SHP77 treated with DMSO at 0.1 percent for 48 hours (cell line): Measurements from ENCODE around the gene LAMA2.

Source experiments
- DNase-seq: peaks from one replicate; lab custom pipeline; 2025; lab: John Stamatoyannopoulos, UW

The LAMA2 gene

DNA sequence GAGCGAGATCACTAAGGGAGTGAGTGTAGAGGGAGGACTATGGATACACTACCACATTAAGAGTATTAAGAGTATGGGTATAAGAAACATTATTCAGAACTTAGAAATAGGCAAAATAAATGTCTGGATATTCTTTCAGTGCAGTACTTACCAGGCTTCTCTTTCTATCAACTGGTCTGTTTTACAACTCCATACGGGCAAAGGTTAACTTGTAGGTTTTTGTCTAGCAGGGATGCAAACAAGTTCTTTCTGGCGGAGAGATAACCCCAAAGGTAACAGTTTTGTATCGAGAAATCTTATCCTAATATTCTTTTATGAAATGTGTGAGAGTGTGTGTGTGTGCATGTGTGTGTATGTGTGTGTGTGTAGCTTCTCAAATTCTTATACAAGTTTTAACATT, 640.9 kb downstream of the LAMA2 start:
- no peak for DNase-seq

DNA sequence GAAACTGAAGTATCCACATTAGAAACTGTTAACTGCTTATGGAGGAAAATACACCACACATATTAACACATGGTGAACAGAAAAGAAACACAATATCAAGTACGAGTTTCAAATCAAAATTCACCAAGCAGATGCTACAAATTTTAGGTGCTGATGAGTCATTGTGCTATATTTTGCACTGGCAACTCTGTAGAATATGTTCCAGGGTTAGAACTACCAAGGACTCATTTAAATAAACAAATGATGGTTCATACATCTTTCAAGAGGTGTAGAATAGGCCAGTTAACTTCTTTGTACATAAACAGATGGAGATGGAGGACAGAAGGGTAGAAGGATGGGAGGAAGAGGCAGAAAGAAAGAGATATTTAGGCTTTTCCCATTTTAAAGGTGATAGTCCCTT, 642.1 kb downstream of the LAMA2 start:
- no peak for DNase-seq

DNA sequence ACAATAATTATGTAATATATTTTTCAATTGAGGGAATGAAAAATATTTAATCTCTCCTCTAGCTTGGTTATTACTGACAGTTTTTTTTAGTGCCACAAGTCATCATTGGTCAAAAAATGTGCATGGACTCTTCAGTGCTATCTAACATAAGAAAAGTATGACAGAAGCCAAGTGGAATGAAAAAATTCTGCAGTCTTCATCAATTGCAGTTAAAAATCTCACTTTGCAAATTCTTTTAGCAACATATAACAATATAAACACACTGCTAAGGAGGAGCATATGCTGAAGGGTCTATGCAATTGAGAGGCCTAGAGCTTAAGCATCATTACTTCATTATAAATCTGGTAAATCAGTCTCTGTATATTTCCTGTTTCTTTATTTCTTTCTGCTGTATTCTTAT, 652.0 kb downstream of the LAMA2 start:
- no peak for DNase-seq

DNA sequence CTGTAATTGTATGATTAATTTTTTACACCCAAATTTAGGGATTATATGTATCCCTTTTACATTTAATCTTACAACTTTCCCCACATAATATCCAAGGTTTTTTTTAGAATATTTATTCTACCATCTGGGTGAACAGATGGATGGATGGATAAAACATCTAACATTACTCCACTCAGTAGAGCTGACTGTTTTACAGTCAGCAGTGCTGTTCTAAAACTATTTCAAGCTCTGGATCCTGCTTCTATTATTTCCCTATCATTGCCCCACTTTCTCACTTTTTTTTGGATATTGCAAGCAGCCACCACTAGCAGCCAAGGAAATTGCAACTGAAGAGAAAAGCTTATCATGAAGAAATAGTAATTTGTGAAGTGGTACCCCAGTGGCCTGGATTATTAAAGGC, 653.3 kb downstream of the LAMA2 start:
- DNase-seq, result no peak

DNA sequence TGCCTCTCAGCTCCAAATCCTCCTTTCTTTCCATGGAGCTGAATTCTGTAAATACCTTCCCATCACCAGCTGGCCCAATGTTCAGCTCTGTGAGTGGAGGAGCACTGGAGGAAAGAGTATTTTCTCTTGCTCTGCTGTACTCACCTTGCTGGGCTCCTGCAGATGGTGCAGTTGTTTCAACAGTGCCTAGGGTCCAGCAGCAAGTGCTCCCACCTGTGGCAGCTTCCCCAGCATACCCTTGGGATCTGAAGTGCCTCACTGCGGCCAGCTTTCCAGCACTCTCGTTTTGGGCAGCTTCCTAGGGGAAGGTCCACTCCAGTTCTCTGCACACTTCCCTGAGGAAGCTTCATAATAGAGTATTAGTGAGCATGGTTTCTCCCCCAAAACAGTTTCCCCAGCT, 656.1 kb downstream of the LAMA2 start:
- no peak for DNase-seq

DNA sequence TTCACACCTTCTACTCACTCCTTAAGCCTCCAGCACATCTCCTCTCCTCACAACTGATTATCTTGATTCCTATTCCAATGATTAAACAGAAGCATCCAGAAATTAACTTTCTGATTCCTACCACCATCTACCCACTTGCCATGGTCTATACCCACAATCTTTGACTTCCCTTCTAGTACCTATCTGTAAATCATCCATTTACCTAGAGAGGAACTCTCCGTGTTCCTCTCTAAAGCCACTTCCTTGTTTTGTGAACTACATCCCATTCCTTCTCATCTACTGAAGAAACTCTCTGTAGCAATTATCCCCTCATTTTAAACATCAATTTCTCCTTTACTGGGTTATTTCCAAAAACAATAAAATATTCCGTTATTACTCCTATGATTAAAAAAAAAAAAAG, 659.8 kb downstream of the LAMA2 start:
- DNase-seq, result no peak

DNA sequence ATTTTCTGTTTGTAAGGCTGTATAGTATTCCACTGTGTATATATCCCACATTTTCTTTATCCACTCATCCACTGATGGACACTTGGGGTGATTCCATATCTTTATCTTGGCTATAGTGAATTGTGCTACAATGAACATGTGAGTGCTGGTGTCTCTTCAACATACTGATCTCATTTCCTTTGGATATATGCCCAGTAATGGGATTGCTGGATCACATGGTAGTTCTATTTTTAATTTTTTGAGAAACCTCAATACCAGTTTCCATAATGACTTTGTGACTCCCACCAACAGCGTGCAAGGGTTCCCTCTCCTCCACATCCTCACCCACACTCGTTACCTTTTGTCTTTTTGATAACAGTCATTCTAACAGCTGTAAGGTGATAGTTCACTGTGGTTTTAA, 661.0 kb downstream of the LAMA2 start:
- no peak for DNase-seq

DNA sequence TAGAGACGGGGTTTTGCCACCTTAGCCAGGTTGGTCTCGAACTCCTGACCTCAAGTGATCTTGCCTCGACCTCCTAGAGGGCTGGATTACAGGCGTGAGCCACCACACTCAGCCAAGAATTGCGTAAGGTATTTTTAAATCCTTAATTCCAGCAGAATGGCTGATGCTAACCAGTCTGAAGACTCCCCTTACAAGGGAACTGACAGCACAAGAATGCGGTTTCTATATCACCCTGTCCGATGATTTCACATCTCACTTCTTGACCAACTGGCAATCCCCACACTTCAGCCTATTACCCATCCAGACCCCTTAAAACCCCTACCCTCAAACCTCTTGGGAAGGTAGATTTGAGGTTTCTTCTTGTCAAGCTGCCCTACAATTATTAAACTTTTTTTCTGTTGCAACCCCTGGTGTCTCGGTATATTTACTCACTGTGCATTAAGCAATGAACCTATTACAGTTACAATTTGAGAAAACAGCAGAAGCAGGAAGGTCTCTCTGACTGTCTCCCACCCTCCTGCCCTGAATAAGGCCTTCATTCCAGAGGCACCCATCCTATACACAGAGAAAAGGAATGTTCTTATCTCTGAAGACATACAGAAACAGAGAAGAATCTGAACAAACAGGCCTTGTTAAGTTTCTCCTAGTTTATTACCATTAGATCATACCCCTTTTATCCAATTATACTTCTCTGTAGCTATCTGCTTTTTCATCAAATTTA, 662.1 kb downstream of the LAMA2 start:
- DNase-seq, result no peak

DNA sequence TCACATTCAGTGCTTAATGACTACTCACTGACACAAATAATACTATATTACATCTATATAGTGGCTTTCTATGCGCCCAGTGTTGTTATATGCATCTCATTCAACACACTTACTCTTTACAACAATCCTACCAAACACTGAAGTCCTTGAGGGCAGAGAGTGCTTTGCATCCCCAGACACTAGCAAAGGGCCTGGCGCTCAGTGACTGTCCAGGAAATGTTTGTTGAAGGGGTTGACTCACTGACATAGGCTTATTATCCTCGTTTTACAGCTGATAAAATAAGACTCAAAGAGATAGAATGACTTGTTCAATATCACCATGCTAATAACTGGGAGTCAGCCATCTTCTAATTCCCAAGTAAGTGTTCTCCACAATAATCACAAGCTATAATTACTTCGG, 663.8 kb downstream of the LAMA2 start:
- no peak for DNase-seq

DNA sequence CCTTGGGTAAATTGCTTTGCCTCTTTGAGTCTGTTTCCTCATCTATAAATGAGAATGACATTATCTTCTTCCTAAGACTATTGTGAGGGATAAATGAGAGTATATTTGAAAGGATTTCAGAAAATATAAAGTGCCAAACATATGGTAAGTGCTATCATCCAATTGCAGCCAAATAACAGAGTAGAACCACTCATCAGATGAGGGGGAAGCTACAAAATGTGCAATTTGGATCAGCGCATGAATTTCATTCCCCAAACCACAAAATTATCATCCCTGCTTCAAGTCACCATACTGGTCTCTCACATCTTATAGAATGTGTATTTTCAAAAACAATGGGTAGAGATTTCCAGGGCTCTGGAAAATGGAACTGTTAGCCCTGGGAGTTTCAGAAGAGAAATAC, 668.5 kb downstream of the LAMA2 start:
- no peak for DNase-seq

DNA sequence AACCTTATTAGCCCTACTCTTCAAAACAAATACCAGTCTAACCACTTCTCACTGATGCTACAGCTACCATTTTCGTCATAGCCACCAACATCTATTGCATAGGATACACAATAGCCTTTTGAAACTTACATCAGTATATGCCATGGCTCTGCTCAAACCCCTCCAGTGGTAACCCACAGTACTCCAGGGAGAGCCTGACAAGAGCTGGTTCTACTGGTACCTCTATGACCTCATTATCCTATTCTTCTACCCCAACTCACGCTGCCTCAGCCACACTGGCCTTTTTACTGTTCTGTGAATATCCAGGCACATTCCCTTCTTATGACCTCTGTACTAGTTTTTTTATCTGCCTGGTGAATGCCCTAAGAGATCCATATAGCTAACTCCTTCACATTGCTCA, 669.5 kb downstream of the LAMA2 start:
- no peak for DNase-seq

DNA sequence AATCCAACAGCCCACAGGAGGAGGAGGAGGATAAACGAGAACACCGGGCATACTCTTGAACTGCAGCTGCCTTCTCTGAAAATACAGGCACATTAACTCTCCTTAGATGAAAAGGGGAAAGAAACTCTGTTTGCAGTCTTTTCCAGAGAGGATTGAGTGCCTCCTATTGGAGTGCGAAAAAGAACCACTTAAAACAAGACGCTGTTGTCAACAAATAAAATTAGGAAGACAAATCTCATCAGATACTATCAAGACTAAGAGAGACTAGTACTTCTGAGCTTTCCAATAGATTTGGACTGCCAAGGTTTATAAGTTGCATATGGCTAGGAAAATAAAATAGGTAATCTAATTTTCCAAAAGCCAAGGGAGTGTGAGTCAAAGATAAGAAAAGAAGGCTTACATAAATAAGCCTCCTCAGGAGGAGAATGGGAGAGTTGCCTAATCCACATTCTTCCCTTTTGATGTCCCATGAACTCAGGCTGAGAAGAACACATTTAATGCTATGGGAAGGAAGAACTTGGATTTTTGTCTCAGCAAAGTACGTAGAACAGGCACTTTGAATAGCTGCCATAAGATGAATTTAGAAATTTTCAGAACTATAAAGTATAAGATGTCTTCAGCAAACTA, 672.4 kb downstream of the LAMA2 start:
- no peak for DNase-seq

DNA sequence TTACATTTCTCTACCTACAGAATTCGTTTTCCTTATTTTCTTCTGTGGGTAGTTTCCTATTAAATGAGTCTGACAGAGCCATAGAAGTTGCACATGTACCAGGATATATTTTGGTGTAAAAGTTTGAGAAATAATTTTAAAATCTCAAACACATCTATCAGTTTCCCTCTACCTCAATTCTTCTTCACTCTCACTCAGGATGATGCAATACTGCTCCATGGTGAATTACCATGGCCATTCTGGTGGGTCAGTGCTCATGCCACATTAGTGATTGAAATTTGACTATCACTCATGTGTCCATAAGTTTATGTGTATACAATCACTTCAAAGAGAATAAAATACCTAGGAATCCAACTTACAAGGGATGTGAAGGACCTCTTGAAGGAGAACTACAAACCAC, 675.3 kb downstream of the LAMA2 start:
- no peak for DNase-seq

DNA sequence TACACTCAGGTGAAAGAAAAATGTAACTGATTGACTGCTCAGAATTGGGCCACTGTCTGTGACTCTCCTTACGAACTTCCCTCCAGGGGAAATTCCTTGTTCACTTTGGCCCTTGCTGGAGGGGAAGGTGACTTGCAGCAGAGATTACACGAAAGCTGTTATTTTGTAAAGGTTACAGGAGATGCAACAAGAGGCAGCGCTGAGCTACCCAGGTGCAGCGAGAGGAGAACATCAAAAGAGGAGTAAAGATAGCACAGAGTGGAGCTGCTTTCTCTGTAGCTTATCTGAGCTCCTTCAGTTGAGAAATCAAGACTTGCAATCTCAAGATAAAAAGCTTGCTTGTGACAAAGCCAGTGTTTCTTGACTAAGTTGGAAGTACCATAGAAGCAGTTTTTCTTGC, 682.4 kb downstream of the LAMA2 start:
- DNase-seq, result no peak

DNA sequence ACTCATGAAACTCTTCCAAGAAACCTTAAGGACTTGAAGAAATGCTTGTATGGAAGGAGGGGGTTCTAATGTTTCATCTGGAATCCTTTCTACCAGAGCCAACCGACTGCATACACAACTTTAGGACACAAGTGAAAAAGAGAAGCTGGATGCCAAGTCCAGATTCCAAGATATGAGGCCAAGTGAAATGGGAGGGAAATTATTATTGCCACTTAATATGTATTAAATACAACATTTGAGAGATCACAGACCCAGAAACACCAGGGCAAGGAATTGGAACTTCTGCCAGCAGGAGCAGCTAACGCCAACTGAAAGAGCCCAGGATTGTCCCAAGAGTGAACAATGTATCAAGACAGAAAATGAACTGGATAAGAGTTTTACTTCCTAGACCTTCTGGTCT, 682.9 kb downstream of the LAMA2 start:
- DNase-seq, result no peak
